Mononuclear cell (primary cell): ENCODE measurements around the gene CYP4A22. TPM values are rescaled to one million over a fixed set of nuclear protein-coding genes. Genes with fewer than 3 reads are reported as not detected.

Source experiments
- total RNA-seq: library from RNA; depleted of rRNA; stranded (reverse); fragments of >200 nt; gene quantifications from one replicate; pipeline ENCODE4 v1.2.3, GENCODE V29; 2012

Gene CYP4A22
- total RNA-seq, 1 donor: not detected

Other genes starting within 250 kb of the CYP4A22 start
- gene CYP4A11, start 196.0 kb upstream of the CYP4A22 start, total RNA-seq: not detected
- gene CYP4X1, start 113.8 kb upstream of the CYP4A22 start, total RNA-seq: not detected
- gene CYP4Z1, start 70.2 kb upstream of the CYP4A22 start, total RNA-seq: not detected
- 3.6 TPM for gene PDZK1IP1, start 52.6 kb downstream of the CYP4A22 start, total RNA-seq
- 10.8 TPM for gene TAL1, start 94.8 kb downstream of the CYP4A22 start, total RNA-seq
- 4.9 TPM for gene STIL, start 176.7 kb downstream of the CYP4A22 start, total RNA-seq
- gene CMPK1, start 196.3 kb downstream of the CYP4A22 start, total RNA-seq: 161 TPM